ENCODE measurements around the gene PMEPA1.

The PMEPA1 gene

DNA sequence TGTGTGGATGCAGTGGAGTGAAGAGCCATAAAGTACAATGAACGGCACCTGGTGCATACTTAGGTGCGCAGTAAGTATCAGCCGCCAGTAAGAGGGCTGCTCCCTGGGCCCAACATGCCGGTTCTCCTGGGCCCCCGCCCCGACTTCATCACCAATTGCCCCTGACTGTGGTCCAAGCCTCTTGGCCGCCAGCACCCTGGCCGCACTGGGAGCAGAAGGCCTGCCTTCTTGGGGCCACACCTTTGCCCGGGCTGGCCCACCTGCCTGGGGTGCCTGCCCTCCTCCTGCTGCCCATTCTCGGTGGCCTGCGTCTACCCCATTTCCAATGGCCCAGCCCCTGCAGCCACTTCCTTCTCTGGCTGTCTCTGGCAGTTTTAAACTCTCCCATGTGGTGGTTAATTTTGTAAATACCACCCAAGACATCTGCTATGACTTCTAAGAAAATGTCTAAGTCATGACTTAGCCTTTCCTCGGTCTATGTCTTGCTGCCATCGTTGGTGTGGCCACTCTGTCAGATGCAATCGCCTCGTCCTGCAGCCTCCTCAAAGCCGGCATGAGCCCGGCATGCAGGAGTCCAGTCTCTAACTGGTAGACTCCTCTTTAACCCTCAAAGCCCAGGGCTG is 36.8 kb downstream of the PMEPA1 start:
- DNase-seq = no peak

GRCh38 chr20:57672164-57672563 is 37.7 kb downstream of the PMEPA1 start:
- DNase-seq = no peak

DNA sequence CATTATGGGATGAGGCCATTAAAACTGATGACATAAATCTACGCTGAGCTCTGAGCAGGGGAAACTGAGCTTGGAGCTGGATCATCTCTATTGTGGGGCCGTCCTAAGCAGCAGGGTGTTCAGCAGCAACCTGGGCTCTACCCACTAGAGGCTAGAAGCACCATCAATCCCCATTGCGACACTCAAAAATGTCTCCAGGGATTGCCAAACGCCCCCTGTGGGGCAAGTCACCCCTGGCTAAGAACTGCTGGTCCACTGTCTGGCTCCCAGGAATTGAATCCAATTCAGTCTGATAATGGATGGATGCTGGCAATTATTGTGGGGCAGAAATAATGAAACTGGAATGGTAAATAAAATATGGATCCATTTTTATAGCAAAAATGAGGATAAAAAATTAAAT is 38.2 kb downstream of the PMEPA1 start:
- DNase-seq = no peak

GRCh38 chr20:57671072-57671391 is 38.8 kb downstream of the PMEPA1 start:
- DNase-seq = no peak

DNA sequence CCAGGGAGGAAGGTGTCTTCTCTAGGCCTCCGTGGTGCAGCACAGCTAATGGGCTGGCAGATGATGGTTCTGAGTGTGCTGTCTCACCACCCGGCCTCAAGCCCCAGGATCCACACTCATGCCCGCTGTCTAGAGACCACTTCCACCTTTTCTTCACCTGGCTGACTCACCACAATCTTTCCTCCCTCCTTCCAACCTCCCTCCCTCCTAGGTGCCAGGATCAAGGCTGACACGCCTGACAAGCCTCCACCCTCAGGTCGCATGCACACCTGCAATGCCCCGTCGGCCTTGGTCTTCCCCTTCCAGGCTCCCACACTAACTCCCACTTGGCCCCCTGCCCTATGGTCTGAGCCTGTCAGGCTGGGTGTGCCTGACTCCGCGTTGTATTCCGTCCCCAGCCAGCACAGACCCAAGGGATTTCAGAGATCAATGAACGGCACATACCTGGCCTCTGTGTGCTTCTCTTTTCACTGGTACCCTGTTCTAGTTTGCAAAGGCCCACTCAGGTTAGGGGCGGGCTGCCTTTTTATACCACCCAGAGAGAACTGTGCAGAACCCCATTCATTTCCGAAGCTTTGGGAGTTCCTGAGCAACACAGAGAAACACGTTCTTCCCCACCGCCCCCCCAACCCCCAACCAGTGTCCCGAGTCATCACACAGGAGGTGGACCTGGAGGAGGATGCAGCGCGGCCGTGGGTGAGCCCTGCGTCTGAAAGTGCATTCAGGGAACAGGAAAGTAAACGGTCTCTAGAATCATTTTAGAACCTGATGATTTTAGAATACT is 39.3 kb downstream of the PMEPA1 start:
- no peak for DNase-seq

- no peak for DNase-seq
Measured at GRCh38 chr20:57669632-57670031, 40.2 kb downstream of the PMEPA1 start.

DNA sequence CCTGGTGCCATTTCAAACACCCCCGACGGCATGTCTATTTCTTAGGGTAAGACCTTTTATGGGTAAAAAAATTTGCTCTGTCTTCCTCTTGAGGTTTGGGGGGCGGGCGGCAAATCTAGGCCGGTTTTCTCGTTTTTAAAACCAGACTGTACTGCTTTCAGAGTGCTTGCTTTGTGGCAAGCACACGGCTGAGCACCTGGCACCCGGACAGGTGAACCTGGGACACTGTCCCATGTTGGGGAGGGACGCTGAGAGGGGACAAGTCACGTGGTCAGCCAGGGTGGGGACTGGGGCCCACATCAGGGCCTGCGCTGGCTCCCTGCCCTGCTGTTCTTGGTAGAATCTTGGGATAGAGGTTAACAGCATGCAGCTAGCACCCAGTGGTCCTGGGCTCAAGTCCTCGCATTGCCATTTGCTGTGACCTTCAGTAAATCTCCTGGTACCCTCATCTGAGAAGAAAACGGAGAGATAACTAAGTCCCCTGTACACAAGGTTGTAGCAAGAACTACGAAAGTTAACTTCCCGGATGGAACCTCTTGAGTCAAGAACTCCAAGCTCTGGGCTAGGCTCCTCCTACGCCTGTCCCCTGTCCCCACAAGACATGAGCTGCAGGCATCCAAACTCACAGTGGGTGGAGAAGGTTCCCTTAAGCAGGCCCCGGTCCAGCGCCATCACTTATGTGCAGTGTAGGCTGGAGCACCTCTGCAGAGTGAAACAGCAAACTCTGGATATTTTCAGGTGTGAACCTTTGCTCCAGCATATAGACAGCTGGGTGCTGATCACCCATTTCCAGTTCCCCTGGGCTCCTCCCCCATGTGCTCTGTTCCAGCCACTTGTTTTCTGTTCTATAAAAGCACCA is 41.7 kb downstream of the PMEPA1 start:
- DNase-seq = peak; percentile 93

DNA sequence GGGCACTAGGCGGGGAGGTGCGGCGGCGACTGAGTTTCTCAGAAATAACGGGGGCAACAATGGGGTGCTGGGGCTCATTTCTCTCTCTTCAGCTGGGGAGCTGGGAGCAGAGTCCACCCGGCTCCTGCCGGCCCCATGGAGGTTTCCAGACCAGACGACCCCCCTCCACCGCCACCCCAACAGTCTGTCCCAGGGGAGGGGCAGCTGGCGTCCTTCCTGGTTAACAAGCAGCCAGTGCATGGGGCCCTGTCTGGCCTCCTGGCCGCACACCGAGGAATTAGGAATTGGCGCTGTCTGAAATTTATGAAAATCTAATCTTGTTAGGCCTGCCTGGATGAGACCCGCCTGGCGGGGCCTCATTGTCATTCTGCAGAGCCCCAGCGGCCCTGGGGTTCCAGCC is 42.4 kb downstream of the PMEPA1 start:
- no peak for DNase-seq

DNA sequence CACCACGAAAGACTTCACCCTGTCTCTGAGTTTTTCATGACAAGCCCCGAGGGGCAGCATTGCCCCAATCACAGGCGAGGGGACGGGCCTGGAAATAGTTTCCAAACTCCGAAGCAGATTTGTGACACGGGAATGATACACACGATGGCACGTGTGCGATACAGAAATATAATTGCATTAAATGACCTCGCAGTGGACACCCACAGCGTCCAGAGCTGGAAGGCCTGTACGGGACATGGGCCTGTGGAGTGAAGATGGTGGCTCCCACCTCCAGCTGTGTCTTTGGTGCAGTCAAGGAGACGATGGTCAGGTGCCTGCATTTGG is 43.0 kb downstream of the PMEPA1 start:
- DNase-seq = no peak

DNA sequence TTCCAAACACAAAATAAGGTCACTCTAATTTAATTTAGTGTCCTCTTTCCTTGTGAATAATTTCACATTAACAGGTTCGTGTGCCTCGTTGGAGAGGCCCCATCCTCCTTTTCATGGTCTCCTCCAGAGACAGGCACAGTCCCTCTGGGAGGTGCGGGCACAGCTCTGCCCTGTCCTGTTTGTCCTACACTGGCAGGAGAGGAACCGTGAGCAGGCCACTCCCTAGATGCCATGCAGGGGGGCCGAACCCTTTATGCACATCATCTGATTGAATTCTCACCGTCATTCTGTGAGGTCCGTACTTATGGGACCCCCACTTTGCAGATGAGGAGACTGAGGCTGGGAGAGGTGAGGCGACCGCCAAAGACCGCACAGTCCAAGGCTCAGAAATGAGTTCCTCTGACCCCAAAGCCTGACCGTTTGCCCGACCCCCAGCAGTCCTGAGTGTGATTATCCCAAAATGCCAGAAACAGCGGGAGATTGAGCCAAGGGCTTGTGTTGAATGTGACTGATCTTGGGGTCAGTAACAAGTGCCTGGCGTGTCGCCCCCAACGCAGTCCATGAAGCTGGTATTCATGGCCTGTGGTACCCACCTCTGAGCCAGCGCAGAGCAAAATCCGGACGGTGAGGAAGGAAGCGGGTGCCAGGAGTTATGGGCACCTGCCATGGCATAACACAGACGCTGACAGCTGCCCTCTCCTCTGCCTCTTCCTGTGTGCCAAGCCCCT is 43.5 kb downstream of the PMEPA1 start:
- no peak for DNase-seq

DNA sequence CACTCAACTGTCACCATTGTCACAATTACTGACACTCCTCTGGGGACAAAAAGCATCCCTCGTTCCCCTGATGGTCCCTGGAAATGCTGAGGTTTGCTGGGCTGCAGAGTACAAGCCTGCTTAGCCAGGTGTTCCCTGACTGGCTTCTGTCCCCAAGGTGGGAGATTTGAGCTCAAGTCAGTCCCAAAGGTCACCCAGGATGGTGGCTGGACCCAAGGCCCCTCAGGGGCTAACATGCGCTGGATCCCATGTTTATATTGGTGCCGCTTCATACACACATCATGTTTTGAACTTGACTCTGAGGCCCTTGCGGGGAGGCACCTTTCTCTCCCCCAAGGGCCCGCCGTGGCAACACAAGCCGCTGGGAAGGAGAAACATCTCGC is 44.2 kb downstream of the PMEPA1 start:
- no peak for DNase-seq

DNA sequence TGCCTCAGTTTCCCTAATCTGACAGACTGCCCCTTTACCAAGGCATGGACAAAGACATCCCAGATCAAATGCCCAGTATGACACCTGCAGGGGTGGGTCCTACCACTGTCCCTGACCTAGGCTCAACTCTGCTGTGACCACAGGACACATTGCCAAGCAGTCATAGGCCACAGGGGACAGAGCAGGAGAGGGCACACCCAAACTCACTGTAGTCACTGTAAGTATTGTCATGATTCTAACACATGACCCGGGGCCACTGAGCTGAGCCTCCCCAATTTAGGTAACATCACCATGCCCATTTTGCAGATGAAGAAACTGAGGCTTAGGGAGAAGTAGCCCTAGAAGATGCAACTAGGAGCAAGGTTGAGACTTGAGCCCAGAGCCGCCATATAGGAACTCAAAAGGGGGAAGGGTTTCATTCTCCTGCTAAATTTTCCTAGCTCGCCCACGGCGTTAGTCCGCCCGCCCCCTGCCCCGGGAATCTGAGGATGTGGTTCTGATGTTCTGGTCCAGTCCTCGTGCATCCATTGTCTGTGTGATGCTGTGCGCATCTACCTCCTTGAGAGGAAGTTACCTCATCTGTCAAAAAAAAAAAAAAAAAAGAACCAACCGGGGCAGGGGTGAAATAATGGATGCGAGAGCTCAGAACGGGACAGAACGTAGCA is 44.8 kb downstream of the PMEPA1 start:
- no peak for DNase-seq

- no peak for DNase-seq
Measured at GRCh38 chr20:57664476-57664875, 45.3 kb downstream of the PMEPA1 start.

DNA sequence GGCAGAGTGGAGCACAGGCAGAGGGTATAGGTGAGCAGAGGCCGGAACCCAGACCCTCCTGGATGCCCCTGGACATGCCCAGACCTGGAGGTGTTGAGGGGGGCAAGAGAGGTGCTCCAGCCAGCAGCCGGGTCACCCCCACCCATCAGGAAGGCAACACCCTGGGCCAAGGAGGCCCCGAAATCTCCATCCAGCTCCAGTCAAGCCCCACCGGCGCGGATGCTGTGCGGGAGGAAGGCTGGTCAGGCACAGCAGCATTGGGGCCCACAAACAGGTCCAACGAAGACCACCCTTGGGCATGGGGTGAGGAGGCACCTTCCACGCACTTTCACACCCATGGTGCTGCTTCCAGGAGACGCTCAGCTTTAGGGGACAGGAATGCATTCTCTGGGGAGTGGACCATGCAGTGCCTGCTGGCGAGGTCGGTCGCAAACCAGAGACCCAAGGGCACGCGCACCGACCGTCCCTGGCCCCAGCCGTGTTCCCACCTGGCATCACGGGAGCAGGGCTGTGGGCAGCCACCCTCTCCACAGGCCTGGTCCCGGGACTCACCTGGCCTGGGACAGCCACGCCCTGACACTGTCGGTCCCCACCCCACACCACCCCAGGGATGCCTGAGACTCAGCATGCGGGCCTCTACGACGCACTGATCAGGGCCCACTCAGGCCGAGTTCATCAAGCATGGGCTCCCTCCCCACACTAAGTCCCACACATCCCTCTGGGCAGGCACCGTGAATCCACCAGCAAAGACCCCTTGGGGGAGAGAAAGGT is 45.9 kb downstream of the PMEPA1 start:
- no peak for DNase-seq

DNA sequence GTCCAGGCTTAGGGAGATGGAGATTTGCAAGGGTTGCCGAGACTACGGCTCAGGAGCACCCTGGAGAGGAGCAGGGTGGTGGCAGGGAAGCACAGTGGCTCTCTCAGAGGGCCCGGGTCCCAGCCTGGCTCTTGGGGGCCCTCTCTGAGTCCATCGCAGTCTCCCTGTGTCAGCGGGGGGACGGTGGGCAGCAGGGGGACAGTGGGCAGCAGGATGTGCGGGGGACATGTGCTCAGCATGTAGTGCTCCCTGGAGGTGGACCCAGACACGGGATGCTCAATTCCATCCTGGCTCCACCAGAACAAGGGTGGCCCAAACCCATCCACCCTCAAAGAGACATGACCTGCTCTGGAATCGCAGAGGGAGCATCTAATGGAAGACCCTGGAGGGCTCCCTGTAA is 46.6 kb downstream of the PMEPA1 start:
- no peak for DNase-seq

GRCh38 chr20:57662456-57663240 is 47.2 kb downstream of the PMEPA1 start:
- no peak for DNase-seq

DNA sequence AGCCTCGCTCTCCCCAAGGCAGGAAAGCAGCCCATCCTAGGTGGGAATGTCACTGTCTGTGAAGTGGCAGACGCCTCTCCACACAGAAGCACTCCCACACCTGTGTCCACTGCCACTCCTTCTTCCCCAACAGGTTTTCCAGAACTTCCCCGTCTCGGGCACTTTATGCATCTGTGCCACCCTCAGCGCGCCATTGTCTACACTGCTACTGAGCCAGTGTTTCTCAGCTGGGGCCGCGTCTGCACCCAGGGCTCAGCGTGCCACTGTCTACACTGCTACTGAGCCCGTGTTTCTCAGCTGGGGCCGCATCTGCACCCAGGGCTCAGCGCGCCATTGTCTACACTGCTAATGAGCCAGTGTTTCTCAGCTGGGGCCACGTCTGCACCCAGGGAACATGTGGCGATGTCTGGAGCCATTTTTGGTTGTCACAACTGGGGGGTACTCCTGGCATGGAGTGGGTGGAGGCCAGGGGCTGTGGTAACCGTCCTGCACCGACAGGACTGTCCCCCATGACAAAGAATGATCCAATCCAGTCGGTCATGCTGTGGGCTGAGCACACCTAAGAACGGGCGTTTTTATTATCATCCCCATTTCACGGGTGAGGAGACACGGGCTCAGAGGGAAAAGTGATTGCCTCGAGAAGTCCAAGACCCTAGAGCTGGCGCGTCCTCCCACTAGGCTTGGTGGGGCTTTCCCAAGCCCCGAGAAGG is 47.9 kb downstream of the PMEPA1 start:
- no peak for DNase-seq

GRCh38 chr20:57660922-57661745 is 48.7 kb downstream of the PMEPA1 start:
- DNase-seq = peak; percentile 80

DNA sequence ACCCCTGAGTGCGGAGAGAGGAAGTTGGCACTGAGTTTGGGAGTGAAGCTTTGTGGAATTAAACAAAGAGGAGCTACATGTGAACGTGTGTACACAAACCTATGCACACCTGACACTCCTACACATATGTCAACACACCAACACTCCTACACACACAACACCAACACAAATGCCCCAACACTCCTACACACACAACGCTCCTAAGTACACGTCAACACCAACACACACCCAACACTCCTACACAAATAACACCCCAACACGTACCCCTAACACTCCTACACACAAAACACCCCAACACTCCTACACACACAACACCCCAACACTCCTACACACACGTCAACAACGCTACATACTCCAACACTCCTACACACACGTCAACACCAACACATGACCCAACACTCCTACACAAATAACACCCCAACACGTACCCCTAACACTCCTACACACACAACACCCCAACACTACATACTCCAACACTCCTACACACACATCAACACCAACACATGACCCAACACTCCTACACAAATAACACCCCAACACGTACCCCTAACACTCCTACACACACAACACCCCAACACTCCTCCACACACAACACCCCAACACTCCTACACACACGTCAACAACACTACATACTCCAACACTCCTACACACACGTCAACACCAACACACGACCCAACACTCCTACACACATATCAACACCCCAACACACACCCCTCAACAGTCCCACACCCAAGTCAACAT is 49.5 kb downstream of the PMEPA1 start:
- no peak for DNase-seq
